GM21619 (cell line): ENCODE results near the gene GRPEL1.

Source experiments
- ATAC-seq: cut with Tn5 transposase; IDR thresholded peaks from one replicate; pipeline ENCODE4 v1.9.1; 2021; ENCODE audit not compliant: unreplicated experiment

The GRPEL1 gene

GRCh38 chr4:7025040-7025602, 42.7 kb downstream of the GRPEL1 start:
- ATAC-seq = no peak

GRCh38 chr4:7024336-7024890, 43.5 kb downstream of the GRPEL1 start:
- ATAC-seq = no peak

GRCh38 chr4:7023901-7024300, 44.0 kb downstream of the GRPEL1 start:
- ATAC-seq = no peak

GRCh38 chr4:7023486-7023885, 44.4 kb downstream of the GRPEL1 start:
- no peak for ATAC-seq

GRCh38 chr4:7021930-7022664, 45.8 kb downstream of the GRPEL1 start:
- ATAC-seq = no peak

GRCh38 chr4:7021355-7021754, 46.5 kb downstream of the GRPEL1 start:
- no peak for ATAC-seq

- ATAC-seq = no peak
Observed at GRCh38 chr4:7020856-7021255, 47.0 kb downstream of the GRPEL1 start.

GRCh38 chr4:7020290-7020689, 47.6 kb downstream of the GRPEL1 start:
- ATAC-seq = no peak

GRCh38 chr4:7019367-7019766, 48.5 kb downstream of the GRPEL1 start:
- ATAC-seq = no peak

GRCh38 chr4:7018281-7018680, 49.6 kb downstream of the GRPEL1 start:
- ATAC-seq = no peak

GRCh38 chr4:7017446-7018048, 50.3 kb downstream of the GRPEL1 start:
- ATAC-seq = no peak

- ATAC-seq = no peak
Observed at GRCh38 chr4:7016512-7016911, 51.4 kb downstream of the GRPEL1 start.

GRCh38 chr4:7016086-7016485, 51.8 kb downstream of the GRPEL1 start:
- no peak for ATAC-seq

- ATAC-seq = no peak
Observed at GRCh38 chr4:7015383-7016035, 52.4 kb downstream of the GRPEL1 start.

GRCh38 chr4:7014815-7015214, 53.0 kb downstream of the GRPEL1 start:
- no peak for ATAC-seq

- ATAC-seq = no peak
Observed at GRCh38 chr4:7013175-7013574, 54.7 kb downstream of the GRPEL1 start.

- no peak for ATAC-seq
Observed at GRCh38 chr4:7009564-7009963, 58.3 kb downstream of the GRPEL1 start.
